ENCODE results near the gene HTR6. TPM values are rescaled to one million over a fixed set of nuclear protein-coding genes. Genes with fewer than 3 reads are reported as not detected.
A peak's percentile ranks its signal among the peaks of the same experiment; 100 is the strongest.

Gene HTR6
- polyA plus RNA-seq, 1 experiment: not detected

DNA sequence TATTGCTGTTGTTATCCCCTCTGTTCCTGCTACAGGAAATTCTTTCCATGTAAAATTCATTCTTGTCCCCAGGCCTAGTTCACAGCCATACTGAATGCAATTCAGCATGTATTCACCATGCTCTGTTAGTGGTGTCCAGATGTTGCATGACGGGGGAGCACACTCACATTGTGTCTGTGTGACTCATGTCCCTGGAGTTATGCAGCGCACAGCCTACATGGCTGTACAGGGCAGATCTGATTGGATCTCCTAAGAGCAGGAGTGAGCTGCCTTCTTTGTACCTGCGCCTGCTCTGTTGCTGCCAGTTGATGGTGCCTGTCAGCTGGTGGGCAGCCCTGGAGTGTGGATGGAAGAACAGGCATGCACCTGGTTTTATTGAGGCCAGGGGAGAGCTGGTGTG is 17.6 kb downstream of the HTR6 start:
- ChIA-PET CTCF (interaction anchor here (0.7 to 3.5 kb wide), 5 partner anchors 21 to 34 kb away, joined by 3 to 20 read pairs (median 6); no protein-coding TSS in a partner anchor), POLR2A (interaction anchor here (0.5 kb wide), 1 partner anchor 16 kb away, joined by 12 read pairs; no protein-coding TSS in a partner anchor)
- H3K36me3 ChIP-seq (ENCODE audit: control insufficient read depth, insufficient read depth, low read length): no peaks in the 10 kb centered on the region
- H3K4me3 ChIP-seq (ENCODE audit: low read depth, low read length): no peak overlapping the region
- H3K27me3 ChIP-seq (ENCODE audit: control insufficient read depth, insufficient read depth, low read length): no peaks in the 10 kb centered on the region; the same call in 1 of the 2 replicates
- DNase-seq (ENCODE audit: low read depth): peak; percentile 59
- no peak for TF ChIP-seq CTCF (IDR thresholded peaks at IDR 0.05; ENCODE audit: insufficient read depth, low read depth, low read length)

- H3K27me3 ChIP-seq (ENCODE audit: control insufficient read depth, insufficient read depth, low read length): no peaks in the 10 kb centered on the region
- no peaks in the 10 kb centered on the region; the same call in 1 of the 2 replicates for H3K36me3 ChIP-seq (ENCODE audit: control insufficient read depth, insufficient read depth, low read length)
- ChIA-PET POLR2A (interaction anchor here (0.5 kb wide), 1 partner anchor 15 kb away, joined by 12 read pairs; no protein-coding TSS in a partner anchor), CTCF (interaction anchor here (0.7 to 3.5 kb wide), 4 partner anchors 22 to 33 kb away, joined by 3 to 20 read pairs (median 12); no protein-coding TSS in a partner anchor)
- DNase-seq (ENCODE audit: low read depth): no peak
- H3K4me3 ChIP-seq (ENCODE audit: low read depth, low read length): no peak overlapping the region
- no peak for TF ChIP-seq CTCF (IDR thresholded peaks at IDR 0.05; ENCODE audit: insufficient read depth, low read depth, low read length)
These were observed 18.2 kb downstream of the HTR6 start for GRCh38 chr1:19682901-19683300.

DNA sequence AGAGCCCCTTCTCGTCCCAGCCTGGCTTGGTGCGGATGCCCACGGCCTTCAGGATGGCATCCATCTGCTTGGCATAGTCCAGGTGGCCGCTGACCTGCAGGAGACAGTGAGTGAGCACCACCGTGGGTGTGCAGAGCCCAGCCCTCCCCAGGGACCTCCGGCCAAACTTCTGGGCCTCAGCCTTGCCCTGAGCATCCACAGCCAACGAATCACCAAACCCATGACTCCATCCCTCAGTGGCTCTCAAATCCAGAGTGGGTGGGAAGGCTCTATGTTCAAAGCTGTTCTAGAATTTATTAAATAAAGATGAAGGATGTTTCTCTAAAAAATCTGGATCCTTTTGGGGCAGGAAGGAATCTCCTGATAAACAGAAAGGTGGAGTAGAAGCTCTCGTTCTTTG is 18.7 kb downstream of the HTR6 start:
- ChIA-PET POLR2A (no interaction called here), CTCF (interaction anchor here (3.5 kb wide), 1 partner anchor 22 kb away, joined by 20 read pairs; no protein-coding TSS in a partner anchor)
- TF ChIP-seq CTCF (IDR thresholded peaks at IDR 0.05; ENCODE audit: insufficient read depth, low read depth, low read length): no peak
- Histone ChIP-seq H3K27me3 (ENCODE audit: control insufficient read depth, insufficient read depth, low read length) (no peaks in the 10 kb centered on the region), H3K4me3 (ENCODE audit: low read depth, low read length) (no peak overlapping the region), H3K36me3 (ENCODE audit: control insufficient read depth, insufficient read depth, low read length) (no peaks in the 10 kb centered on the region; the same call in 1 of the 2 replicates)
- no peak for DNase-seq (ENCODE audit: low read depth)

DNA sequence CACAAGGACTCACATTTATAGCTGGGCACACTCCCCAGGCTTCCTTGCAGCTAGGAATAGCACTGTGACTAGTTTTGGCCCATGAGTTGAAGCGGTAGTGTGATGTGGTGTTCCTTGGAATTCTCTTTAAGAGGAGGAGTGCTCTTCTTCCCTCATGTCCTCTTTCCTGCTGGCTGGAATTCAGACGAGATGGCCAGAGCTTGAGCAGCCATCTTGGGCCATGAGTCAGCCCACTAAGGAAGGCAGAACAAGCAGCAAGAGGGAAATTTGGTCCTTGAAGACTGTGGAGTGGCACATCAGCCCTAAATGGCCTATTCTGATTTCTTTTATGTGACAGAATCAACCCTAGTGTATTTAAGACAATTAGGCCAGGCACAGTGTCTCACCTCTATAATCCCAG is 20.0 kb downstream of the HTR6 start:
- H3K4me3 ChIP-seq (ENCODE audit: low read depth, low read length): no peak overlapping the region
- DNase-seq (ENCODE audit: low read depth): no peak
- ChIA-PET POLR2A (no interaction called here), CTCF (interaction anchor here (0.9 to 1.6 kb wide), 3 partner anchors 13 to 22 kb away, joined by 3 to 6 read pairs (median 3); no protein-coding TSS in a partner anchor)
- H3K27me3 ChIP-seq (ENCODE audit: control insufficient read depth, insufficient read depth, low read length): no peaks in the 10 kb centered on the region
- H3K36me3 ChIP-seq (ENCODE audit: control insufficient read depth, insufficient read depth, low read length): no peaks in the 10 kb centered on the region; the same call in 1 of the 2 replicates
- TF ChIP-seq CTCF (IDR thresholded peaks at IDR 0.05; ENCODE audit: insufficient read depth, low read depth, low read length): no peak

- CTCF ChIA-PET: interaction anchor here (0.9 to 1.9 kb wide), 2 partner anchors 24 to 196 kb away, joined by 3 to 5 read pairs; partner anchors contain the start of gene OTUD3
- H3K36me3 ChIP-seq (ENCODE audit: control insufficient read depth, insufficient read depth, low read length): peaks cover 3% of the 10 kb centered on the region; the same call in 1 of the 2 replicates
- H3K4me3 ChIP-seq (ENCODE audit: low read depth, low read length): no peak overlapping the region
- no peak for TF ChIP-seq CTCF (IDR thresholded peaks at IDR 0.05; ENCODE audit: insufficient read depth, low read depth, low read length)
- DNase-seq (ENCODE audit: low read depth): no peak
- POLR2A ChIA-PET: no interaction called here
- no peaks in the 10 kb centered on the region for H3K27me3 ChIP-seq (ENCODE audit: control insufficient read depth, insufficient read depth, low read length)
These were observed 21.3 kb downstream of the HTR6 start for GRCh38 chr1:19685994-19686393.

Data from BJ (cell line).